Brain microvascular endothelial cell (primary cell): ENCODE results near the gene SIK2.
A peak's percentile ranks its signal among the peaks of the same experiment; 100 is the strongest.

Source experiments
- DNase-seq: peaks from one replicate; pipeline ENCODE4 v3.0.0-alpha.2; 2020
- H3K27ac ChIP-seq: fragments of 250-450 bp; sonication (Bioruptor Pico); 2 replicates; pipeline ENCODE4 v1.5.1; 2020; ENCODE audit warnings: mild to moderate bottlenecking, moderate library complexity
- H3K27me3 ChIP-seq: fragments of 250-450 bp; sonication (Bioruptor Pico); replicated peaks from 2 replicates; pipeline ENCODE4 v1.5.1; 2020; ENCODE audit warnings: mild to moderate bottlenecking
- H3K36me3 ChIP-seq: fragments of 250-450 bp; sonication (Bioruptor Pico); replicated peaks from 2 replicates; pipeline ENCODE4 v1.5.1; 2020; ENCODE audit warnings: mild to moderate bottlenecking
- H3K4me3 ChIP-seq: 2 replicates; pipeline ENCODE4 v1.5.1; 2011; ENCODE audit warnings: low read depth, mild to moderate bottlenecking, control low read depth, low read length, moderate library complexity
- CTCF ChIP-seq: IDR thresholded peaks from 2 replicates; pipeline ENCODE4 v1.5.1; 2011; ENCODE audit warnings: low read depth, mild to moderate bottlenecking, moderate library complexity, low read length, control low read depth, inconsistent platforms; ENCODE audit errors: missing control alignments
- in situ Hi-C: cut with HindIII; loops from 2 replicates; pipeline ENCODE4 v1.10.0; 2017; ENCODE audit warnings: low sequenced_read_pairs, low pct_ligation_motif_present

Gene SIK2

GRCh38 chr11:111574373-111575225 is 27.6 kb upstream of the SIK2 start:
- no peak overlapping the region for H3K4me3 ChIP-seq
- peak overlapping the region; percentile 27 for H3K27ac ChIP-seq
- in situ Hi-C loops = loop anchor here (25.0 kb wide), 1 partner anchor 263 kb away; no protein-coding TSS in a partner anchor

GRCh38 chr11:111575740-111576139 is 26.5 kb upstream of the SIK2 start:
- no peaks in the 10 kb centered on the region for H3K27me3 ChIP-seq
- no peak for TF ChIP-seq CTCF

More at GRCh38 chr11:111574373-111575225, 27.6 kb upstream of the SIK2 start:
- Histone ChIP-seq H3K36me3 (no peaks in the 10 kb centered on the region), H3K27me3 (no peaks in the 10 kb centered on the region)
- TF ChIP-seq CTCF = peak; percentile 30
- no peak for DNase-seq

GRCh38 chr11:111577821-111578220 is 24.4 kb upstream of the SIK2 start:
- Histone ChIP-seq H3K4me3 (no peak overlapping the region), H3K27ac (no peak overlapping the region)

More at GRCh38 chr11:111575740-111576139, 26.5 kb upstream of the SIK2 start:
- H3K36me3 ChIP-seq = no peaks in the 10 kb centered on the region
- in situ Hi-C loops = loop anchor here (25.0 kb wide), 1 partner anchor 262 kb away; no protein-coding TSS in a partner anchor
- H3K4me3 ChIP-seq = no peak overlapping the region
- no peak for DNase-seq
- no peak overlapping the region for H3K27ac ChIP-seq

GRCh38 chr11:111581341-111581740 is 20.9 kb upstream of the SIK2 start:
- H3K36me3 ChIP-seq = no peaks in the 10 kb centered on the region
- no peak for DNase-seq
- no peak overlapping the region for H3K4me3 ChIP-seq
- H3K27ac ChIP-seq = no peak overlapping the region
- H3K27me3 ChIP-seq = no peaks in the 10 kb centered on the region
- in situ Hi-C loops = loop anchor here (25.0 kb wide), 1 partner anchor 256 kb away; no protein-coding TSS in a partner anchor
- TF ChIP-seq CTCF = no peak

More at GRCh38 chr11:111577821-111578220, 24.4 kb upstream of the SIK2 start:
- Histone ChIP-seq H3K27me3 (no peaks in the 10 kb centered on the region), H3K36me3 (no peaks in the 10 kb centered on the region)
- no peak for TF ChIP-seq CTCF
- no peak for DNase-seq
- in situ Hi-C loops = loop anchor here (25.0 kb wide), 1 partner anchor 259 kb away; no protein-coding TSS in a partner anchor

- Histone ChIP-seq H3K4me3 (no peak overlapping the region), H3K27me3 (no peaks in the 10 kb centered on the region), H3K27ac (no peak overlapping the region), H3K36me3 (no peaks in the 10 kb centered on the region)
- TF ChIP-seq CTCF = no peak
- in situ Hi-C loops = loop anchor here (25.0 kb wide), 1 partner anchor 255 kb away; no protein-coding TSS in a partner anchor
- DNase-seq = no peak
Observed at GRCh38 chr11:111582163-111582562, 20.1 kb upstream of the SIK2 start.
